Effector memory CD8-positive, alpha-beta T cell (primary cell): ENCODE results near the gene NECTIN4.
"Not testable (repeated sequence)": the region's sequence is repeated elsewhere in the genome, so short reads cannot be mapped to it uniquely, and the experiment has no call there.

Source experiments
- ATAC-seq: fragments of 150-1000 bp; cut with Tn5 transposase; replicated peaks from 2 replicates; pipeline ENCODE4 v1.10.0; 2021; ENCODE audit warnings: mild to moderate bottlenecking, moderate library complexity
- DNase-seq, 3 experiments: peaks; one replicate each; pipeline ENCODE4 v3.0.0; 2021
- H3K27ac Mint-ChIP-seq, 2 donors: one replicate each; pipeline ENCODE4 v1.8.0; 2022; ENCODE audit warnings: mild to moderate bottlenecking in 2 of 2, mixed read lengths in 2 of 2, moderate library complexity in 2 of 2
- H3K27me3 Mint-ChIP-seq, 2 donors: one replicate each; pipeline ENCODE4 v1.8.0; 2022; ENCODE audit warnings: mixed read lengths in 2 of 2
- H3K36me3 Mint-ChIP-seq: one replicate; pipeline ENCODE4 v1.8.0; 2022; ENCODE audit warnings: mild to moderate bottlenecking, moderate library complexity, mixed read lengths; ENCODE audit not compliant: insufficient read depth
- H3K4me1 Mint-ChIP-seq, 2 donors: one replicate each; pipeline ENCODE4 v1.8.0; 2022; ENCODE audit warnings: low read depth in 2 of 2, mixed read lengths in 2 of 2
- H3K4me3 Mint-ChIP-seq, 2 donors: one replicate each; pipeline ENCODE4 v1.8.0; 2022; ENCODE audit warnings: mild to moderate bottlenecking in 2 of 2, mixed read lengths in 2 of 2, moderate library complexity in 2 of 2
- H3K9me3 Mint-ChIP-seq, 2 donors: one replicate each; pipeline ENCODE4 v1.8.0; 2022; ENCODE audit warnings: mixed read lengths in 2 of 2

Gene NECTIN4

DNA sequence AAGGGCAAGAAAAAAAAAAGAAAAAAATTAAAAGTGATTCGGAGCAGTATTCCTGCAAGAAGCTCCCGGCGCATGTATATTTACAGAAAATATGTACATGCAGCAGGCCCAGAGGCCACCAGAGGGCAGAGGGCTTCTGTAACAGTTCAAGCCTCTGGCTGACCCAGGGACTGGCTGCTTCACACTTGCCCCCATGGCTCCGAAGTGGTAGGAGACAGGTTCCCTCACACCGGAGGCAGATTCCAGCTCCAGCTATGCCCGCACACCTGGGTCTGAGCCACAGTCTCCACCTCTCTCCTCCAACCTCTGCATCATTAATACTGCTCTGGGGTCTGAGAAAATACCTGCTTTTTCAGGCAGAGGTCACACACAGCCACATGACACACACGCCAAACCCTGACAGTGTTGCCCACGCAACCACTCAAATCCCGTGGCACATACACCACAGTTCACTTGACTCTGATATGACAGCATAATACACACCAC, 17.4 kb downstream of the NECTIN4 start:
- ATAC-seq (no peak), DNase-seq (peak in 2 of 3 experiments; percentile 21 to 35)
- peaks cover 26% of the 10 kb centered on the region for H3K36me3 Mint-ChIP-seq
- peaks cover 29 to 36% of the 10 kb centered on the region in 2 donors for H3K4me1 Mint-ChIP-seq
- no peaks in the 10 kb centered on the region for H3K27me3 Mint-ChIP-seq
- peak overlapping the region; percentile 0 to 91 for H3K27ac Mint-ChIP-seq
- no peak overlapping the region for H3K4me3 Mint-ChIP-seq
- no peaks in the 10 kb centered on the region for H3K9me3 Mint-ChIP-seq

GRCh38 chr1:161070761-161071160, 18.6 kb downstream of the NECTIN4 start:
- peaks cover 34 to 42% of the 10 kb centered on the region in 2 donors for H3K4me1 Mint-ChIP-seq
- peak overlapping the region; percentile 91 for H3K27ac Mint-ChIP-seq
- ATAC-seq (no peak), DNase-seq (no peak)
- H3K27me3 Mint-ChIP-seq, result no peaks in the 10 kb centered on the region
- H3K9me3 Mint-ChIP-seq, result no peaks in the 10 kb centered on the region
- peaks cover 34% of the 10 kb centered on the region for H3K36me3 Mint-ChIP-seq
- no peak overlapping the region for H3K4me3 Mint-ChIP-seq

GRCh38 chr1:161069731-161070270, 19.6 kb downstream of the NECTIN4 start, which contains the start of gene ARHGAP30:
ARHGAP30 (minus strand) TSS chr1:161069891; CDS start chr1:161069624, 267 bp downstream.
- DNase-seq, result peak; percentile 75 to 80 (median 77)
- Mint-ChIP-seq H3K9me3 (no peaks in the 10 kb centered on the region), H3K4me1 (peaks cover 35 to 44% of the 10 kb centered on the region in 2 donors), H3K36me3 (peaks cover 39% of the 10 kb centered on the region), H3K4me3 (peak within 1 kb of the TSS; percentile 81 to 92), H3K27me3 (no peaks in the 10 kb centered on the region), H3K27ac (peak within 1 kb of the TSS; percentile 91)
- ATAC-seq, result peak; percentile 80

GRCh38 chr1:161069241-161069640, 20.1 kb downstream of the NECTIN4 start:
- ATAC-seq, result no peak
- Mint-ChIP-seq H3K27ac (peak overlapping the region; percentile 91), H3K4me3 (peak overlapping the region; percentile 81 to 92), H3K27me3 (no peaks in the 10 kb centered on the region), H3K36me3 (peaks cover 43% of the 10 kb centered on the region), H3K4me1 (peaks cover 40 to 49% of the 10 kb centered on the region in 2 donors), H3K9me3 (no peaks in the 10 kb centered on the region)
- peak in 1 of 3 experiments; percentile 14 for DNase-seq

- Mint-ChIP-seq H3K27me3 (no peaks in the 10 kb centered on the region), H3K27ac (peak overlapping the region; percentile 91), H3K4me3 (peak overlapping the region; percentile 81 to 92), H3K4me1 (peaks cover 47 to 55% of the 10 kb centered on the region in 2 donors), H3K36me3 (peaks cover 48% of the 10 kb centered on the region), H3K9me3 (no peaks in the 10 kb centered on the region)
- DNase-seq, result peak; percentile 73 to 78 (median 74)
- ATAC-seq, result peak; percentile 71
These were observed 20.8 kb downstream of the NECTIN4 start for GRCh38 chr1:161068306-161069234.

- peaks cover 66% of the 10 kb centered on the region for H3K36me3 Mint-ChIP-seq
- peaks cover 57 to 62% of the 10 kb centered on the region in 2 donors for H3K4me1 Mint-ChIP-seq
- no peaks in the 10 kb centered on the region for H3K9me3 Mint-ChIP-seq
- DNase-seq (no peak), ATAC-seq (no peak)
- H3K4me3 Mint-ChIP-seq, result peak overlapping the region; percentile 81 to 92
- H3K27me3 Mint-ChIP-seq, result no peaks in the 10 kb centered on the region
- peak overlapping the region; percentile 91 for H3K27ac Mint-ChIP-seq
These were observed 22.7 kb downstream of the NECTIN4 start for GRCh38 chr1:161066694-161067093.

- peak overlapping the region; percentile 81 to 92 for H3K4me3 Mint-ChIP-seq
These were observed 23.7 kb downstream of the NECTIN4 start for GRCh38 chr1:161065681-161066080.

GRCh38 chr1:161063936-161064335, 25.4 kb downstream of the NECTIN4 start:
- not testable (repeated sequence) for H3K9me3 Mint-ChIP-seq, H3K27me3 Mint-ChIP-seq, ATAC-seq
- Mint-ChIP-seq H3K27ac (peak overlapping the region; percentile 89 to 91), H3K4me3 (peak overlapping the region; percentile 81 to 92), H3K36me3 (peaks cover 84% of the 10 kb centered on the region), H3K4me1 (peaks cover 68 to 71% of the 10 kb centered on the region in 2 donors)
- peak in 1 of 3 experiments; percentile 13 for DNase-seq

More at GRCh38 chr1:161065681-161066080, 23.7 kb downstream of the NECTIN4 start:
- peaks cover 76% of the 10 kb centered on the region for H3K36me3 Mint-ChIP-seq
- ATAC-seq, DNase-seq, H3K9me3 Mint-ChIP-seq, H3K27me3 Mint-ChIP-seq: not testable (repeated sequence)
- peak overlapping the region; percentile 89 to 91 for H3K27ac Mint-ChIP-seq
- peaks cover 60 to 63% of the 10 kb centered on the region in 2 donors for H3K4me1 Mint-ChIP-seq

DNA sequence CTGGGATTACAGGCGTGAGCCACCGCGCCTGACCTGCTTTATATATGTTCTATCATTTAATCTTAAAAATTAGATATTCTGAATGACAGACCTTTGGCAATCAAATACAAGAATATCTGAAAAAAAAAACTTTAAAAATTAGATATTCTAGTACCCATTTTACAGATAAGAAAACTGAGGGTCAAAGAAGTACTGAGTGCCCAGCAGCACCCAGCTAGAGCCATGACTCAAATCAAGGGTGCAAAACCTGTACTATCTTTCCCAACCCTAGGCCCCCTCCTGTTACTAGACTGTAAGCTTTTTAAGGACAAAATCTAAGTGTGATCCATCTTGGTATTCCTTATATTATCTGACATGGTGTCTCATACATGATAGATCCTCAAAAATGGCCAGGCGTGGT, 27.9 kb downstream of the NECTIN4 start:
- DNase-seq (no peak), ATAC-seq (no peak)
- H3K4me3 Mint-ChIP-seq, result peak overlapping the region; percentile 44 to 81
- H3K9me3 Mint-ChIP-seq, result no peaks in the 10 kb centered on the region
- peak overlapping the region; percentile 89 to 91 for H3K27ac Mint-ChIP-seq
- peaks cover 88% of the 10 kb centered on the region for H3K36me3 Mint-ChIP-seq
- H3K4me1 Mint-ChIP-seq, result peaks cover 53 to 59% of the 10 kb centered on the region in 2 donors
- no peaks in the 10 kb centered on the region for H3K27me3 Mint-ChIP-seq

DNA sequence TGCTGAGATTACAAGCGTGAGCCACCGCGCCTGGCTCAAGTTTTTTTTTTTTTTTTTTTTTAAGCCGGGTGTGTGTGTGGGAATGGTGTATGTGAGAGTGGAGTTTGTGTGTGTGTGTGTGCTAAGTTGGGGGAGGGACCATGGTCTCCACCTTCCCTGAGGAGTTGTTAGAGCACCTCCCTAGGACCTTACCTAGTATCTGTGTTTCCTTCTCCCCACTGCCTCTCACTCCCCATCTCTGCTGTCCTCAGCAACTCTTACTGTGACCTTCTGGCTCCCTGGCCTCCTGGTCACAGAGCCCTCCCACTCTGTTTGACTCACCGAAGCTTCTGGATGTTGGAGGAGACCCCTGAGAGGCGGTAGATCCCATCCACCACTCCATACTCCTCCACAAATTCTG, 30.1 kb downstream of the NECTIN4 start:
- Mint-ChIP-seq H3K36me3 (peaks cover 93% of the 10 kb centered on the region), H3K27me3 (no peaks in the 10 kb centered on the region), H3K4me1 (peaks cover 52 to 60% of the 10 kb centered on the region in 2 donors), H3K27ac (peak overlapping the region; percentile 89 to 91), H3K4me3 (peak overlapping the region; percentile 44 to 50), H3K9me3 (no peaks in the 10 kb centered on the region)
- DNase-seq (no peak), ATAC-seq (no peak)

DNA sequence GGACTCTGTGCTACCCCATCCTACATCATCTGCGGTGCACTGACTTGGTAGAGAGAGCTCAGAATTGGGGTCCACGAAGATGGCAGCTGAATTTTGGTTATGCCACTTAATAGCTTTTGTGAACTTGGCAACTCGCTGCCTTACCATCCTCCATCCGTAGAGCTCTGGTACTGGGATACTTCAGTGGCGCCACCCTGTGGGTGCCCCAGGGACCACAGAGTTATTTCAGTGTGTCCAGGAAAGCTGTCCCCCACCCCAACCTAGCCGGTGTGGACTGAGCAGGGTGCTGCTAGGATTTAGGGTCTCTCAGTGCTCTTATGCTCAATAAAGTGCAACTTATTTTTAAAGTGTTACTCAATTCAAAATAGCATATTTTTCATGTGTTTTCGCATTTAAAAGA, 34.6 kb downstream of the NECTIN4 start:
- peaks cover 34 to 37% of the 10 kb centered on the region in 2 donors for H3K4me1 Mint-ChIP-seq
- H3K27me3 Mint-ChIP-seq, result no peaks in the 10 kb centered on the region
- peak overlapping the region in 1 of 2 donors; percentile 41 for H3K27ac Mint-ChIP-seq
- H3K36me3 Mint-ChIP-seq, result peaks cover 95% of the 10 kb centered on the region
- no peaks in the 10 kb centered on the region for H3K9me3 Mint-ChIP-seq
- DNase-seq (no peak), ATAC-seq (no peak)
- H3K4me3 Mint-ChIP-seq, result no peak overlapping the region

DNA sequence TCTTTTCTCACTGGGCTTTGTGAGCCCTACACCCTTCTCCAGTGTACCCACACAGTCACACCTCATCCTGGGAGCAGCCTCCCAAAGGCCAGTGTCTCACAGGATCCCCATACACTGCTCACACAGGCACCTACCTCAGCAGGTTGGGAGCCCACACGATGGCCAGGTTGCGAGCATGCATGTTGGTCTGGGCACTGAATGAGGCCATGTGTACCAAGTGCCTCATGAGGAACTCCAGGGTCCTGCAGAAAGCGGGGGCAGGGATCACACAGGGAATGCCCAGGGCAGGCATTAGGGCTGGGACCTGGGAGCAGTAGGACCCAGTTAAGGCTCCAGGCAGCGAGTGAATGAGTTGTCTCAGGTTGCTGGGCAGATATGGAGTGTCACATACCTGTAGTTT, 35.1 kb downstream of the NECTIN4 start:
- H3K9me3 Mint-ChIP-seq, result no peaks in the 10 kb centered on the region
- H3K4me3 Mint-ChIP-seq, result no peak overlapping the region
- peaks cover 30 to 31% of the 10 kb centered on the region in 2 donors for H3K4me1 Mint-ChIP-seq
- peaks cover 95% of the 10 kb centered on the region for H3K36me3 Mint-ChIP-seq
- peak overlapping the region in 1 of 2 donors; percentile 81 for H3K27ac Mint-ChIP-seq
- DNase-seq (no peak), ATAC-seq (no peak)
- H3K27me3 Mint-ChIP-seq, result no peaks in the 10 kb centered on the region

GRCh38 chr1:161052899-161053298, 36.5 kb downstream of the NECTIN4 start:
- Mint-ChIP-seq H3K4me1 (peaks cover 36 to 39% of the 10 kb centered on the region in 2 donors), H3K9me3 (no peaks in the 10 kb centered on the region), H3K27me3 (no peaks in the 10 kb centered on the region), H3K36me3 (peaks cover 91% of the 10 kb centered on the region), H3K27ac (peak overlapping the region in 1 of 2 donors; percentile 59), H3K4me3 (no peak overlapping the region)
- no peak for ATAC-seq
- DNase-seq, result no peak
